Hepatocyte (in vitro differentiated cells): ENCODE results near the gene TMEM222.

Experiments used
- EZH2 ChIP-seq: fragments of 200-600 bp; sonication (generic); IDR thresholded peaks from 2 replicates; pipeline ENCODE4 v1.6.1; 2016; ENCODE audit warnings: antibody characterized with exemption, mild to moderate bottlenecking, borderline replicate concordance
- EZH2phosphoT487 ChIP-seq: fragments of 200-600 bp; sonication (generic); IDR thresholded peaks from one replicate; pipeline ENCODE4 v1.6.1; 2018; ENCODE audit warnings: antibody characterized with exemption, mild to moderate bottlenecking, low read depth, moderate library complexity; ENCODE audit not compliant: unreplicated experiment, severe bottlenecking
- TF ChIP-seq, protein P1 (sequence below): fragments of 200-600 bp; sonication (generic); IDR thresholded peaks from 2 replicates; pipeline ENCODE4 v1.5.1; 2016; ENCODE audit warnings: antibody characterized with exemption, mild to moderate bottlenecking; ENCODE audit not compliant: poor library complexity

GRCh38 chr1:27301582-27302199, 20.3 kb upstream of the TMEM222 start:
- TF ChIP-seq, protein P1, sequence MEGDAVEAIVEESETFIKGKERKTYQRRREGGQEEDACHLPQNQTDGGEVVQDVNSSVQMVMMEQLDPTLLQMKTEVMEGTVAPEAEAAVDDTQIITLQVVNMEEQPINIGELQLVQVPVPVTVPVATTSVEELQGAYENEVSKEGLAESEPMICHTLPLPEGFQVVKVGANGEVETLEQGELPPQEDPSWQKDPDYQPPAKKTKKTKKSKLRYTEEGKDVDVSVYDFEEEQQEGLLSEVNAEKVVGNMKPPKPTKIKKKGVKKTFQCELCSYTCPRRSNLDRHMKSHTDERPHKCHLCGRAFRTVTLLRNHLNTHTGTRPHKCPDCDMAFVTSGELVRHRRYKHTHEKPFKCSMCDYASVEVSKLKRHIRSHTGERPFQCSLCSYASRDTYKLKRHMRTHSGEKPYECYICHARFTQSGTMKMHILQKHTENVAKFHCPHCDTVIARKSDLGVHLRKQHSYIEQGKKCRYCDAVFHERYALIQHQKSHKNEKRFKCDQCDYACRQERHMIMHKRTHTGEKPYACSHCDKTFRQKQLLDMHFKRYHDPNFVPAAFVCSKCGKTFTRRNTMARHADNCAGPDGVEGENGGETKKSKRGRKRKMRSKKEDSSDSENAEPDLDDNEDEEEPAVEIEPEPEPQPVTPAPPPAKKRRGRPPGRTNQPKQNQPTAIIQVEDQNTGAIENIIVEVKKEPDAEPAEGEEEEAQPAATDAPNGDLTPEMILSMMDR = no peak
- TF ChIP-seq EZH2 (no peak), EZH2phosphoT487 (no peak)
